Measurements from ENCODE around the gene CDKAL1. TPM values are rescaled to one million over a fixed set of nuclear protein-coding genes. Genes with fewer than 3 reads are reported as not detected.

CDKAL1 gene
- total RNA-seq, 2 donors from 2014 or later = 23.5 to 26.4 TPM

DNA sequence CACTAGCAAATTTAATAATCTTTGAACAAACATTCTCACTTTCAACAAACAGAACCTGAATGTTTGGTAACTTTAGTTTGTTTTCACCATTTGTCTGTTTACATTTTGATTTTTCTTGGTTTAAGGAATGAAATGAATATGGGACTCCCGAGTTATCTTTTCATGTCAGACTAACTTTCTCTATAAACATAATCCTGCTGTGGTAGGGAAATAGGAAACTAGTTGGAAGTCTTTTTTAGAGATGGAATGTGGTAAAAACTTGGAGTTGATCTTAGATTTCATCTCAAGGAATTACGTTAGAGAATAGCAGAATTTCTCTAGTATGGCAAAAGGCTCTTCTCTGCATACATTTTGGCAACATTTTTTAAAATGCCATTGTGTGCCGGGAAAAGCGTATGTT lies 206.5 kb downstream of the CDKAL1 start:
- Histone ChIP-seq H3K27me3 (ENCODE audit: control insufficient read depth, insufficient read depth, low read length, poor library complexity, severe bottlenecking) (no peaks in the 10 kb centered on the region), H3K9ac (ENCODE audit: extremely low read depth, low read length, poor library complexity, severe bottlenecking) (no peak overlapping the region), H3K9me3 (ENCODE audit: control insufficient read depth, low read length) (peaks cover 8% of the 10 kb centered on the region), H3K27ac (ENCODE audit: low read depth, low read length) (no peak overlapping the region), H3K4me1 (ENCODE audit: control insufficient read depth, insufficient read depth, low read length) (no peaks in the 10 kb centered on the region), H3K36me3 (ENCODE audit: control insufficient read depth, insufficient read depth, low read length) (no peaks in the 10 kb centered on the region), H3K4me3 (ENCODE audit: low read length) (no peak overlapping the region)
- Mint-ChIP-seq H3K27ac (no peak overlapping the region), H3K9me3 (peaks cover 7% of the 10 kb centered on the region), H3K4me1 (peaks cover 10% of the 10 kb centered on the region), H3K27me3 (ENCODE audit: insufficient read depth) (no peaks in the 10 kb centered on the region), H3K36me3 (ENCODE audit: low read depth) (peaks cover 17% of the 10 kb centered on the region), H3K4me3 (no peak overlapping the region)
- 88 to 90% methylated on average over 1 to 4 of the region's 4 CpGs for whole genome bisulfite sequencing, 2 experiments (ENCODE audit: insufficient coverage in 1 of 2, insufficient read length in 1 of 2)
- TF ChIP-seq, protein P1, sequence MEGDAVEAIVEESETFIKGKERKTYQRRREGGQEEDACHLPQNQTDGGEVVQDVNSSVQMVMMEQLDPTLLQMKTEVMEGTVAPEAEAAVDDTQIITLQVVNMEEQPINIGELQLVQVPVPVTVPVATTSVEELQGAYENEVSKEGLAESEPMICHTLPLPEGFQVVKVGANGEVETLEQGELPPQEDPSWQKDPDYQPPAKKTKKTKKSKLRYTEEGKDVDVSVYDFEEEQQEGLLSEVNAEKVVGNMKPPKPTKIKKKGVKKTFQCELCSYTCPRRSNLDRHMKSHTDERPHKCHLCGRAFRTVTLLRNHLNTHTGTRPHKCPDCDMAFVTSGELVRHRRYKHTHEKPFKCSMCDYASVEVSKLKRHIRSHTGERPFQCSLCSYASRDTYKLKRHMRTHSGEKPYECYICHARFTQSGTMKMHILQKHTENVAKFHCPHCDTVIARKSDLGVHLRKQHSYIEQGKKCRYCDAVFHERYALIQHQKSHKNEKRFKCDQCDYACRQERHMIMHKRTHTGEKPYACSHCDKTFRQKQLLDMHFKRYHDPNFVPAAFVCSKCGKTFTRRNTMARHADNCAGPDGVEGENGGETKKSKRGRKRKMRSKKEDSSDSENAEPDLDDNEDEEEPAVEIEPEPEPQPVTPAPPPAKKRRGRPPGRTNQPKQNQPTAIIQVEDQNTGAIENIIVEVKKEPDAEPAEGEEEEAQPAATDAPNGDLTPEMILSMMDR (conservative IDR thresholded peaks at IDR 0.05) = no peak
- DNase-seq = no peak

DNA sequence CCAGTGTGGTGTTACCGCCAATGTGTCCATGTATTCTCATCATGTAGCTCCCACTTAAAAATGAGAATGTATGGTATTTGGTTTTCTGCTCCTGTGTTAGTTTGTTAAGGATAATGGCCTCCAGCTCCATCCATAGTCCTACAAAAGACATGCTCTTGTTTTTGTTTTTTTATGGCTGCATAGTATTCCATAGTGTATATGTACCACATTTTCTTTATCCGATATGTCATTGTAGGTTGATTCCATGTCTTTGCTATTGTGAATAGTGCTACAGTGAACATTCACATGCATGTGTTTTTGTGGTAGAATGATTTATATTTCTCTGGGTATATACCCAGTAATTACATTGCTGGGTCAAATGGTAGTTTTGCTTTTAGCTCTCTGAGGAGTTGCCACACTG lies 207.2 kb downstream of the CDKAL1 start:
- Histone ChIP-seq H3K4me1 (ENCODE audit: control insufficient read depth, insufficient read depth, low read length) (no peaks in the 10 kb centered on the region), H3K27me3 (ENCODE audit: control insufficient read depth, insufficient read depth, low read length, poor library complexity, severe bottlenecking) (no peaks in the 10 kb centered on the region), H3K9me3 (ENCODE audit: control insufficient read depth, low read length) (peaks cover 8% of the 10 kb centered on the region), H3K36me3 (ENCODE audit: control insufficient read depth, insufficient read depth, low read length) (no peaks in the 10 kb centered on the region), H3K9ac (ENCODE audit: extremely low read depth, low read length, poor library complexity, severe bottlenecking) (no peak overlapping the region), H3K27ac (ENCODE audit: low read depth, low read length) (no peak overlapping the region), H3K4me3 (ENCODE audit: low read length) (no peak overlapping the region)
- DNase-seq = no peak
- Mint-ChIP-seq H3K27me3 (ENCODE audit: insufficient read depth) (no peaks in the 10 kb centered on the region), H3K27ac (no peak overlapping the region), H3K4me1 (peaks cover 12% of the 10 kb centered on the region), H3K4me3 (no peak overlapping the region), H3K36me3 (ENCODE audit: low read depth) (peaks cover 17% of the 10 kb centered on the region), H3K9me3 (peaks cover 7% of the 10 kb centered on the region)
- WGBS, 2 experiments (ENCODE audit: insufficient coverage in 1 of 2, insufficient read length in 1 of 2) = 96% methylated on average over 2 of the region's 2 CpGs; no CpG with 5 or more reads in 1 of the 2 experiments
- TF ChIP-seq, protein P1 (conservative IDR thresholded peaks at IDR 0.05) = no peak

DNA sequence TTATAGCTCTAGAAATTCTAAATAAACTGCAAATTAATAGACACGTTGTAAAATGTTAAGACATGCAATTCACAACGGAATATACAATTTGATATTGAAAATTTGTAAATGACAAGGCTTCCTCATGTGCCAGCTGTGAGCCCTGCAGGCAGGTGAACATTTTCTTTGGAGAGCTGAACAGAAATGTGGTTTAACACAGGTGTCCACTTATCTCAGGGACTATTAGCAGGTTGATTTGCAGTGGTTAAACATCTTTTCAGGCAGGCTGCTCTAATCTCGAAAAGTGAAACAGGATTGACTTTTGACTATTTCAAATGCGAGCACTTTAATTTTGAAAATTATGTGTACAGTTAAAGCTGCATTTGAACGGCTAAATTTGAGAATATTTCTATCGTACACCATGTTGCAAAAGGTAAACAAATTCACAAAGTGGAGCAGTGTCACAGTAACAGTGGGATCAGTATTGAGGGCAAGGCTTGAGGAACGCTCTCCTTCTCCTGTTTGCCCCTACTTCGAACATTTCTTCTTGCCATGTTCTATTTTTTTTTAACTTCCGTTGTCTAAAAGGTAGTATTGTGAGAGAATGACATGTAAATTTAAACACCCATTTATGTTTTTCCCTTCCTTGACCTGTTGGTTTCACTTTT lies 210.8 kb downstream of the CDKAL1 start:
- TF ChIP-seq, protein P1 (conservative IDR thresholded peaks at IDR 0.05) = no peak
- Mint-ChIP-seq H3K27me3 (ENCODE audit: insufficient read depth) (no peaks in the 10 kb centered on the region), H3K9me3 (peaks cover 10% of the 10 kb centered on the region), H3K4me3 (no peak overlapping the region), H3K4me1 (peaks cover 22% of the 10 kb centered on the region), H3K36me3 (ENCODE audit: low read depth) (peaks cover 13% of the 10 kb centered on the region), H3K27ac (no peak overlapping the region)
- no peak for DNase-seq
- Histone ChIP-seq H3K27ac (ENCODE audit: low read depth, low read length) (no peak overlapping the region), H3K9ac (ENCODE audit: extremely low read depth, low read length, poor library complexity, severe bottlenecking) (no peak overlapping the region), H3K4me3 (ENCODE audit: low read length) (no peak overlapping the region), H3K4me1 (ENCODE audit: control insufficient read depth, insufficient read depth, low read length) (no peaks in the 10 kb centered on the region), H3K36me3 (ENCODE audit: control insufficient read depth, insufficient read depth, low read length) (no peaks in the 10 kb centered on the region), H3K9me3 (ENCODE audit: control insufficient read depth, low read length) (peaks cover 8% of the 10 kb centered on the region), H3K27me3 (ENCODE audit: control insufficient read depth, insufficient read depth, low read length, poor library complexity, severe bottlenecking) (no peaks in the 10 kb centered on the region)
- 96 to 98% methylated on average over 4 to 9 of the region's 9 CpGs for WGBS, 2 experiments (ENCODE audit: insufficient coverage in 1 of 2, insufficient read length in 1 of 2)

Data from endodermal cell (in vitro differentiated cells).